ENCODE measurements around the gene ALS2.

ALS2 gene

GRCh38 chr2:201712726-201713125 is 68.0 kb downstream of the ALS2 start:
- no peak overlapping the region for H3K27ac ChIP-seq (replicated peaks)
- DNase-seq (ENCODE audit: low read depth in 1 of 2, low spot score in 1 of 2), result no peak
- no peak for TF ChIP-seq GABPA (IDR thresholded peaks at IDR 0.05; ENCODE audit: low read depth)
- no peak for TF ChIP-seq POLR2AphosphoS5 (IDR thresholded peaks at IDR 0.05; ENCODE audit: low read depth)
- no peak for TF ChIP-seq SPI1 (IDR thresholded peaks at IDR 0.05; ENCODE audit: borderline replicate concordance, low read depth)
- TF ChIP-seq REST (IDR thresholded peaks at IDR 0.05; ENCODE audit: insufficient replicate concordance, low read depth), result no peak
- TF ChIP-seq CTCF (IDR thresholded peaks at IDR 0.05; ENCODE audit: insufficient read depth, low read length), result no peak
- no peak overlapping the region for H3K4me3 ChIP-seq (replicated peaks; ENCODE audit: insufficient read depth, low read length)
- H3K27me3 ChIP-seq (ENCODE audit: insufficient read depth, poor library complexity, severe bottlenecking), result no peaks in the 10 kb centered on the region

- Histone ChIP-seq H3K27me3 (ENCODE audit: insufficient read depth, poor library complexity, severe bottlenecking) (no peaks in the 10 kb centered on the region), H3K4me3 (replicated peaks; ENCODE audit: insufficient read depth, low read length) (no peak overlapping the region), H3K27ac (replicated peaks) (no peak overlapping the region)
- no peak for TF ChIP-seq POLR2AphosphoS5 (IDR thresholded peaks at IDR 0.05; ENCODE audit: low read depth)
- TF ChIP-seq SPI1 (IDR thresholded peaks at IDR 0.05; ENCODE audit: borderline replicate concordance, low read depth), result no peak
- TF ChIP-seq GABPA (IDR thresholded peaks at IDR 0.05; ENCODE audit: low read depth), result no peak
- no peak for TF ChIP-seq REST (IDR thresholded peaks at IDR 0.05; ENCODE audit: insufficient replicate concordance, low read depth)
- no peak for TF ChIP-seq CTCF (IDR thresholded peaks at IDR 0.05; ENCODE audit: insufficient read depth, low read length)
- no peak for DNase-seq (ENCODE audit: low read depth in 1 of 2, low spot score in 1 of 2)
Observed at GRCh38 chr2:201709747-201710146, 71.0 kb downstream of the ALS2 start.

GRCh38 chr2:201709049-201709448 is 71.7 kb downstream of the ALS2 start:
- no peak for DNase-seq (ENCODE audit: low read depth in 1 of 2, low spot score in 1 of 2)
- no peak overlapping the region for H3K27ac ChIP-seq (replicated peaks)
- TF ChIP-seq CTCF (IDR thresholded peaks at IDR 0.05; ENCODE audit: insufficient read depth, low read length) (no peak), REST (IDR thresholded peaks at IDR 0.05; ENCODE audit: insufficient replicate concordance, low read depth) (no peak), POLR2AphosphoS5 (IDR thresholded peaks at IDR 0.05; ENCODE audit: low read depth) (no peak), SPI1 (IDR thresholded peaks at IDR 0.05; ENCODE audit: borderline replicate concordance, low read depth) (no peak)
- H3K27me3 ChIP-seq (ENCODE audit: insufficient read depth, poor library complexity, severe bottlenecking), result no peaks in the 10 kb centered on the region
- no peak overlapping the region for H3K4me3 ChIP-seq (replicated peaks; ENCODE audit: insufficient read depth, low read length)
